ENCODE results near the gene CYP39A1. TPM values are rescaled to one million over a fixed set of nuclear protein-coding genes. Genes with fewer than 3 reads are reported as not detected.

The CYP39A1 gene, protein sequence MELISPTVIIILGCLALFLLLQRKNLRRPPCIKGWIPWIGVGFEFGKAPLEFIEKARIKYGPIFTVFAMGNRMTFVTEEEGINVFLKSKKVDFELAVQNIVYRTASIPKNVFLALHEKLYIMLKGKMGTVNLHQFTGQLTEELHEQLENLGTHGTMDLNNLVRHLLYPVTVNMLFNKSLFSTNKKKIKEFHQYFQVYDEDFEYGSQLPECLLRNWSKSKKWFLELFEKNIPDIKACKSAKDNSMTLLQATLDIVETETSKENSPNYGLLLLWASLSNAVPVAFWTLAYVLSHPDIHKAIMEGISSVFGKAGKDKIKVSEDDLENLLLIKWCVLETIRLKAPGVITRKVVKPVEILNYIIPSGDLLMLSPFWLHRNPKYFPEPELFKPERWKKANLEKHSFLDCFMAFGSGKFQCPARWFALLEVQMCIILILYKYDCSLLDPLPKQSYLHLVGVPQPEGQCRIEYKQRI
- 0.03 to 0.07 TPM in 2 of 5 replicates, not detected in the others for total RNA-seq (2022; extraction: Qiagen RNA extraction)

DNA sequence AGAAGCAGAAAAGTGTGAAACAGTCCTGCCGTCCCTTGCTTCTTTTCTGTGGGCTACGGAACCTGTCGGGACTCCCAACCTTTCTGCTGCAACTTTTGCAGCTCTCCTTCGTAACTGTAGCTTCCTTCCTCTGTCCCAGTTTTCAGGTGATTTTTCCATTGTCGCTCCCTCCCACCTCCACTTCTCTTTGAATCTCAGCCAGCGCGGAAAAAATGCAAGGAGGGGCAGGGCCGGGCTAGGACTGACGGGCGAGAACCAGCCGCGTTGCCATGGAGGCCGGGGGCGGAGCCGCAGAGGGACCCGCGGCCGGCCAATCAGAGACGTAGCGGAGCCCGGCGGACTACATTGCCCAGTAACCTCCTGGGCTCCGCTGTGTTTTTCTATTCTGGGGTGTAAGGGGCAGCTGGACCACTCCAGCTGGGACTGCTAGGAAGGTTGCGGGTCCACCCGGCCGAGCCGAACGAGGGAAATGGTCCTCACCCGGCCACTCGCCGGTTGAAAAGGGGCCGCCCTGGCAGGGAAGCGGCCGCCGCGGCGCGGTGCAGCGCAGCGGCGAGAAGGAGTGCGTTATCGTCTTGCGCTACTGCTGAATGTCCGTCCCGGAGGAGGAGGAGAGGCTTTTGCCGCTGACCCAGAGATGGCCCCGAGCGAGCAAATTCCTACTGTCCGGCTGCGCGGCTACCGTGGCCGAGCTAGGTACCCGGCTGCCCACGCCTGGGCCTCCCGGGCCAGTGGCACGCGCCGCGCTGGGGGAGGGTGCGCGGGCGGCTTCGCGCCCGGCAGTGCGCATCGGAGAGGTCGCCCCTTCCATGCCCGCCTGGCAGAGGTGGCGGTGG lies at the start of gene CYP39A1, which contains the start of gene SLC25A27:
Gene CYP39A1 (minus strand): TSS at position 216 of the 836 bp plus-strand sequence. CDS start 236 bp downstream, outside the sequence.
Gene SLC25A27 (plus strand): TSS at position 373 of the 836 bp plus-strand sequence. CDS start 218 bp downstream, at position 591.

DNA sequence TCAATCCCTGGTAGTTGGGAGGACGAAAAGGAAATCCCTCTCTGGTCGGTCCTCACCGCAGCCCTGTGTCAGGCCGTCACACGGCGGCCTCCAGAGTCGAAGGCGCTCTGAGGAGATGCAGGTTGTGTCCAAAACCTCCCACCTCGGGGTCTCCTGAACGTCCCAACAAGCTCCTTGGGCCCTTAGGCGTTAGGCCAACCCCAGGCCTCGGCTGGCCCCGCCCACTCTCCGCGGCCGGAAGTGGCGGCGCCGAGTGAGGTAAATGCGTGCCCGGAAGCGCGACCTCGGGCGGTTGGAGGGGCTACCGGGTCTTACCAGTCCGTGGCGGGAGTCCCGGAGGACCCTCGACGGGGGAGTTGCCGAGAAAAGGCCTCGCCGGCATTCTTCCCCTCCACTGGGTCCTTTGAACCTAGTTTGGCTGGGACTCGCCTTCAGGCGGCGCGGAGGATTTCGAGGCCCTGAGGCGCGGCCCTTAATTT lies 35.0 kb upstream of the CYP39A1 start, which contains the start of gene TDRD6:
Gene TDRD6 (plus strand): TSS at position 267 of the 479 bp plus-strand sequence. CDS start 244 bp downstream, outside the sequence.

Other genes starting within 250 kb of the CYP39A1 start
- 0.02 TPM in 1 of 5 replicates, not detected in the others for gene RCAN2, start 161.4 kb downstream of the CYP39A1 start, total RNA-seq (2022; extraction: Qiagen RNA extraction)
- gene SLC25A27, start 157 bp upstream of the CYP39A1 start, total RNA-seq (2022; extraction: Qiagen RNA extraction), result 0.12 to 0.59 TPM (median 0.40 TPM) in 5 replicates
- gene TDRD6, start 35.1 kb upstream of the CYP39A1 start, total RNA-seq (2022; extraction: Qiagen RNA extraction), result 0.01 TPM in 1 of 5 replicates, not detected in the others
- 0.03 to 0.07 TPM in 2 of 5 replicates, not detected in the others for gene PLA2G7, start 82.6 kb upstream of the CYP39A1 start, total RNA-seq (2022; extraction: Qiagen RNA extraction)
- gene ANKRD66, start 94.1 kb upstream of the CYP39A1 start, total RNA-seq (2022; extraction: Qiagen RNA extraction), result not detected in 5 replicates
- gene MEP1A, start 140.6 kb upstream of the CYP39A1 start, total RNA-seq (2022; extraction: Qiagen RNA extraction), result not detected in 5 replicates